Measurements from ENCODE around the gene SCD5. TPM values are rescaled to one million over a fixed set of nuclear protein-coding genes. Genes with fewer than 3 reads are reported as not detected.
A peak's percentile ranks its signal among the peaks of the same experiment; 100 is the strongest.

SCD5 gene
- total and polyA plus RNA-seq, 2 of the 4 experiments (the other 2 are of a cell fraction), result 12.4 to 13.5 TPM

GRCh38 chr4:82747686-82748575 is 50.7 kb downstream of the SCD5 start:
- H4K8ac ChIP-seq (ENCODE audit: low read depth in 2 of 2, low read length in 2 of 2), result peak overlapping the region in 1 of 2 experiments; percentile 8; a peak in 1 of 4 replicates
- H3K9me1 ChIP-seq (ENCODE audit: insufficient read depth, low read length), result no peaks in the 10 kb centered on the region; the same call in 1 of the 2 replicates
- H3K9me3 ChIP-seq (ENCODE audit: control insufficient read depth, insufficient read depth, low read length), result no peaks in the 10 kb centered on the region
- no peak overlapping the region for H2BK20ac ChIP-seq (ENCODE audit: low read depth, low read length)
- H2AK5ac ChIP-seq (ENCODE audit: low read depth, low read length), result no peak overlapping the region
- DNase-seq, result peak; percentile 65
- no peak overlapping the region for H2BK15ac ChIP-seq (ENCODE audit: low read depth, low read length)
- peak overlapping the region; percentile 38 for H2BK5ac ChIP-seq (ENCODE audit: low read depth, low read length, poor library complexity, severe bottlenecking)
- no peaks in the 10 kb centered on the region for H4K20me1 ChIP-seq (ENCODE audit: insufficient read depth, low read length)
- peak overlapping the region; percentile 30; the same call in 1 of the 2 replicates for H4K5ac ChIP-seq (ENCODE audit: low read depth, low read length)
- no peak overlapping the region for H3K14ac ChIP-seq (replicated peaks; ENCODE audit: low read depth, low read length)
- WGBS, 2 experiments (ENCODE audit: extremely low coverage in 2 of 2, insufficient read length in 1 of 2), result 88% methylated on average over 1 of the region's 6 CpGs; no CpG with 5 or more reads in 1 of the 2 experiments
- ChIA-PET POLR2A (ENCODE audit: unreplicated experiment) (no interaction called here), CTCF (interaction anchor here (0.5 kb wide), 1 partner anchor 134 kb away, joined by 3 read pairs; no protein-coding TSS in a partner anchor)
- in situ Hi-C loops (cut with MboI; ENCODE audit: low sequenced_read_pairs), result no loop called here
- peak overlapping the region; percentile 25; the same call in 1 of the 2 replicates for H3K18ac ChIP-seq (ENCODE audit: low read depth, low read length)
- H3K4ac ChIP-seq (ENCODE audit: low read depth, low read length), result peak overlapping the region; percentile 11; the same call in 1 of the 2 replicates
- peak; percentile 67 for ATAC-seq (ENCODE audit: low read depth)
- no TSS peak for BruUV-seq (replicated peaks)
- H3K4me1 ChIP-seq (ENCODE audit: control insufficient read depth, insufficient read depth, low read length), result peaks cover 8% of the 10 kb centered on the region
- peak overlapping the region; percentile 27; the same call in 1 of the 2 replicates for H4K91ac ChIP-seq (ENCODE audit: insufficient read depth, low read depth, low read length)
- H3K36me3 ChIP-seq (ENCODE audit: control insufficient read depth, insufficient read depth, low read length), result no peaks in the 10 kb centered on the region
- H3K4me3 ChIP-seq (ENCODE audit: insufficient read depth, low read depth, low read length), result no peak overlapping the region
- intact Hi-C loops (cut with micrococcal nuclease), result loop anchor here (5.0 kb wide), 1 partner anchor 49 kb away; the partner anchor contains the start of gene SCD5
- no peak overlapping the region for H2AFZ ChIP-seq (replicated peaks; ENCODE audit: low read length, poor library complexity)
- H2AK9ac ChIP-seq (replicated peaks; ENCODE audit: low read depth, low read length, poor library complexity), result no peak overlapping the region
- peaks cover 0 to 8% of the 10 kb centered on the region in 2 experiments; a peak in 1 of 4 replicates for H3K79me1 ChIP-seq (ENCODE audit: low read depth in 1 of 2, low read length in 2 of 2)
- no peak overlapping the region; the same call in 1 of the 2 replicates for H3K4me2 ChIP-seq (ENCODE audit: low read depth, low read length)
- H3K27me3 ChIP-seq (ENCODE audit: control insufficient read depth, insufficient read depth, low read length), result no peaks in the 10 kb centered on the region
- dilution Hi-C loops (cut with HindIII; ENCODE audit: low sequenced_read_pairs, unreplicated experiment), result no loop called here
- H3K23ac ChIP-seq (ENCODE audit: low read depth, low read length), result 0 out of 2 replicates have a peak overlapping the region, but pooled peaks have one; percentile 14
- no peak overlapping the region for H3K9ac ChIP-seq (ENCODE audit: low read depth, low read length)
- no peak overlapping the region for H2BK120ac ChIP-seq (ENCODE audit: low read depth, low read length)
- H3K56ac ChIP-seq (ENCODE audit: extremely low read depth, insufficient read depth, low read length), result no peak overlapping the region
- 0 out of 2 replicates have a peak overlapping the region, but pooled peaks have one; percentile 0 for H3K27ac ChIP-seq (ENCODE audit: insufficient read depth, low read length)
- no peak for TF ChIP-seq USF2 (IDR thresholded peaks at IDR 0.05; ENCODE audit: low read depth, low read length)
- no peak for TF ChIP-seq MAFK (IDR thresholded peaks at IDR 0.05; ENCODE audit: low read depth, low read length)
- no peak for TF ChIP-seq CTCF (conservative IDR thresholded peaks at IDR 0.05; ENCODE audit: low read depth, low read length)
- no peak for TF ChIP-seq ELK1 (IDR thresholded peaks at IDR 0.05; ENCODE audit: borderline replicate concordance, low read depth, low read length)
- no peak for TF ChIP-seq NFE2L2 (IDR thresholded peaks at IDR 0.05; ENCODE audit: low read depth, low read length)
- TF ChIP-seq SMC3 (IDR thresholded peaks at IDR 0.05; ENCODE audit: low read depth, low read length), result no peak
- TF ChIP-seq RFX5 (IDR thresholded peaks at IDR 0.05; ENCODE audit: low read depth, low read length), result no peak
- TF ChIP-seq RAD21 (IDR thresholded peaks at IDR 0.05; ENCODE audit: low read length), result no peak
- TF ChIP-seq MXI1 (IDR thresholded peaks at IDR 0.05; ENCODE audit: borderline replicate concordance, low read depth, low read length), result no peak
- no peak for TF ChIP-seq RCOR1 (IDR thresholded peaks at IDR 0.05; ENCODE audit: insufficient replicate concordance, low read length)
- TF ChIP-seq CEBPB (IDR thresholded peaks at IDR 0.05; ENCODE audit: low read depth, low read length), result no peak
- no peak for TF ChIP-seq BHLHE40 (IDR thresholded peaks at IDR 0.05; ENCODE audit: low read depth, low read length)
- no peak for TF ChIP-seq POLR2A (IDR thresholded peaks at IDR 0.05; ENCODE audit: low read depth, low read length)

All from IMR-90 (cell line).